Endodermal cell (in vitro differentiated cells): ENCODE measurements around the gene PSMG4. TPM values are rescaled to one million over a fixed set of nuclear protein-coding genes. Genes with fewer than 3 reads are reported as not detected.

Experiments used
- DNase-seq: peaks from one replicate; pipeline ENCODE4 v3.0.0-alpha.2; 2017
- H3K27ac ChIP-seq: 2 replicates; pipeline ENCODE4 v1.5.1; 2013; ENCODE audit warnings: mild to moderate bottlenecking, low read depth, low read length, moderate library complexity
- H3K27me3 ChIP-seq: 2 replicates; pipeline ENCODE4 v1.6.1; 2013; ENCODE audit warnings: mild to moderate bottlenecking, low read length, moderate library complexity; ENCODE audit not compliant: insufficient read depth, control insufficient read depth, poor library complexity, severe bottlenecking
- H3K36me3 ChIP-seq: 2 replicates; pipeline ENCODE4 v1.7.0; 2013; ENCODE audit warnings: mild to moderate bottlenecking, low read length, moderate library complexity; ENCODE audit not compliant: control insufficient read depth, insufficient read depth
- H3K4me1 ChIP-seq: one replicate; pipeline ENCODE4 v1.7.0; 2013; ENCODE audit warnings: low read length; ENCODE audit not compliant: control insufficient read depth, insufficient read depth
- H3K4me3 ChIP-seq: 2 replicates; pipeline ENCODE4 v1.5.1; 2013; ENCODE audit warnings: mild to moderate bottlenecking, low read length, moderate library complexity
- H3K9ac ChIP-seq: 2 replicates; pipeline ENCODE4 v1.6.1; 2013; ENCODE audit warnings: mild to moderate bottlenecking, low read length, moderate library complexity; ENCODE audit not compliant: poor library complexity, severe bottlenecking; ENCODE audit errors: extremely low read depth
- H3K9me3 ChIP-seq: 2 replicates; pipeline ENCODE4 v1.6.1; 2013; ENCODE audit warnings: mild to moderate bottlenecking, low read length, moderate library complexity; ENCODE audit not compliant: control insufficient read depth
- H3K27ac Mint-ChIP-seq: 2 replicates; pipeline ENCODE4 v1.8.0; 2020; ENCODE audit warnings: mixed read lengths
- H3K27me3 Mint-ChIP-seq: 2 replicates; pipeline ENCODE4 v1.8.0; 2021; ENCODE audit warnings: mild to moderate bottlenecking, mixed read lengths; ENCODE audit not compliant: insufficient read depth
- H3K36me3 Mint-ChIP-seq: 2 replicates; pipeline ENCODE4 v1.8.0; 2020; ENCODE audit warnings: low read depth, mixed read lengths
- H3K4me1 Mint-ChIP-seq: 2 replicates; pipeline ENCODE4 v1.8.0; 2020; ENCODE audit warnings: mixed read lengths
- H3K4me3 Mint-ChIP-seq: 2 replicates; pipeline ENCODE4 v1.8.0; 2020; ENCODE audit warnings: mild to moderate bottlenecking, moderate library complexity, mixed read lengths
- H3K9me3 Mint-ChIP-seq: 2 replicates; pipeline ENCODE4 v1.8.0; 2020; ENCODE audit warnings: mild to moderate bottlenecking, mixed read lengths
- WGBS, 2 experiments: methylation state at CpG; one replicate each; pipeline versions ENCODE4 v1.1.5 to v1.1.7; 2013; ENCODE audit warnings: missing lambda C conversion rate in 2 of 2, mixed read lengths in 1 of 2; ENCODE audit not compliant: insufficient coverage in 1 of 2, insufficient read length in 1 of 2; 5-methylcytosine and 5-hydroxymethylcytosine counted together
- total RNA-seq, 2 donors: library from RNA; stranded (reverse); fragmentation: NEBNext Ultra II Directional in 1 of 2; extraction: Animal tissue kit (Norgen Biotek cat#: 25700) in 1 of 2; gene quantifications; 2 replicates in 1 of 2; 3 replicates in 1 of 2; pipeline ENCODE4 v1.2.1, GENCODE V29; 2021
- TF ChIP-seq, protein P1 (sequence below): fragments of 200-600 bp; sonication (generic); conservative IDR thresholded peaks from 2 replicates; pipeline ENCODE4 v1.5.0; 2021; ENCODE audit warnings: antibody characterized with exemption, mild to moderate bottlenecking

Gene PSMG4
- total RNA-seq, 2 donors from 2014 or later = 16.0 to 21.5 TPM

DNA sequence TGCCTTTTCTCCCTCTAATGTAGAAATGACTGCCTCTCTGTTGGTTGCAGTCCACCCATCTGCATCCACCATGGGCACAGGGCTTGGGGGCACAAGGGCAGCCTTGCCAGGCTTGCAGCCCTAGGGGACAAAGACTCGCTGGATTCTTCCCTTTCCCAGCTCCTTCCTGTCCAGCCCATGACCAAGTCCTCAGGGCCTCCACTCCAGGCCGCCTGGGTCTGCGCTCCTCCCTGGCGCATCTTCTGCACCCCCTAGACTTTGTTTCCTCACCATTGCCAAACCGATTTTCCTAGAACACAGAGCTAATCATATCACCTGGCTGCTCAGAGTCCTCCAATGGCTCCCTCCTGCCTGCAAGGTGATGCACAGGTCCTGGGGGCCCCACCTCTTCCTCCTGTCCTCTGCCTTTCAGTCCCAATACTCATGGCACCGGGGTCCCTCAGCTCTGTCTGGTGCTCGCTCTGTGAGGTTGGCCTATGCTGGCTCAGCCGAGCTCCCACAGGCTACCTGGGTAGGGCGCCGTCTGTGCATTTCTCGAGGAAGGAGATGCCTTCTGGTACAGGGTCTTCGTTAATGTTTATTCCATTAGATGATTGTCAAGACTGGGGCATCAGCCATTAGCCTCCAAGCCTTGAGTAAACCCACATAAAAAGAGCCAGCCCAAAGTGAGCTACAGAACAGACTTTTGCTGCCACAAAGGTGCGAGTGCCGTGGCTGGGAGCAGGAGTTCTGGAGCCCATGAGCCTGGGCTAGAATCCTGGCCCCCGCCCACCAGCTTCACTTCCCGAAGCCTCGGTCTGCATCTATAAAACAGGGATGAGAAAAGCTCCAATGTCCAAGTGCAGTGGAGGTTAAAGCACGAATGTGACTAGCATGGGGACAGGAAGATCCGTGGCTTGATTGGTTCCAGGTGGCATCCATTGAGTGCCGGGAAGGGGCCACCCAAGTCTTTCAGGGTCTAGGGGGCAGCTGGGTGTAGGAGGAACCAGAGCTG lies 17.7 kb downstream of the PSMG4 start:
- Histone ChIP-seq H3K4me1 (peaks cover under 1% of the 10 kb centered on the region), H3K9ac (no peak overlapping the region), H3K4me3 (no peak overlapping the region), H3K27ac (no peak overlapping the region), H3K36me3 (peaks cover 14% of the 10 kb centered on the region), H3K9me3 (no peaks in the 10 kb centered on the region), H3K27me3 (no peaks in the 10 kb centered on the region)
- peaks cover 30% of the 10 kb centered on the region for H3K36me3 Mint-ChIP-seq
- H3K4me3 Mint-ChIP-seq = no peak overlapping the region
- no peaks in the 10 kb centered on the region for H3K9me3 Mint-ChIP-seq
- TF ChIP-seq, protein P1, sequence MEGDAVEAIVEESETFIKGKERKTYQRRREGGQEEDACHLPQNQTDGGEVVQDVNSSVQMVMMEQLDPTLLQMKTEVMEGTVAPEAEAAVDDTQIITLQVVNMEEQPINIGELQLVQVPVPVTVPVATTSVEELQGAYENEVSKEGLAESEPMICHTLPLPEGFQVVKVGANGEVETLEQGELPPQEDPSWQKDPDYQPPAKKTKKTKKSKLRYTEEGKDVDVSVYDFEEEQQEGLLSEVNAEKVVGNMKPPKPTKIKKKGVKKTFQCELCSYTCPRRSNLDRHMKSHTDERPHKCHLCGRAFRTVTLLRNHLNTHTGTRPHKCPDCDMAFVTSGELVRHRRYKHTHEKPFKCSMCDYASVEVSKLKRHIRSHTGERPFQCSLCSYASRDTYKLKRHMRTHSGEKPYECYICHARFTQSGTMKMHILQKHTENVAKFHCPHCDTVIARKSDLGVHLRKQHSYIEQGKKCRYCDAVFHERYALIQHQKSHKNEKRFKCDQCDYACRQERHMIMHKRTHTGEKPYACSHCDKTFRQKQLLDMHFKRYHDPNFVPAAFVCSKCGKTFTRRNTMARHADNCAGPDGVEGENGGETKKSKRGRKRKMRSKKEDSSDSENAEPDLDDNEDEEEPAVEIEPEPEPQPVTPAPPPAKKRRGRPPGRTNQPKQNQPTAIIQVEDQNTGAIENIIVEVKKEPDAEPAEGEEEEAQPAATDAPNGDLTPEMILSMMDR = no peak
- 91 to 92% methylated on average over 14 to 20 of the region's 20 CpGs for WGBS, 2 experiments
- no peak for DNase-seq
- H3K4me1 Mint-ChIP-seq = peaks cover 1% of the 10 kb centered on the region
- peak overlapping the region; percentile 48 for H3K27ac Mint-ChIP-seq
- H3K27me3 Mint-ChIP-seq = no peaks in the 10 kb centered on the region

DNA sequence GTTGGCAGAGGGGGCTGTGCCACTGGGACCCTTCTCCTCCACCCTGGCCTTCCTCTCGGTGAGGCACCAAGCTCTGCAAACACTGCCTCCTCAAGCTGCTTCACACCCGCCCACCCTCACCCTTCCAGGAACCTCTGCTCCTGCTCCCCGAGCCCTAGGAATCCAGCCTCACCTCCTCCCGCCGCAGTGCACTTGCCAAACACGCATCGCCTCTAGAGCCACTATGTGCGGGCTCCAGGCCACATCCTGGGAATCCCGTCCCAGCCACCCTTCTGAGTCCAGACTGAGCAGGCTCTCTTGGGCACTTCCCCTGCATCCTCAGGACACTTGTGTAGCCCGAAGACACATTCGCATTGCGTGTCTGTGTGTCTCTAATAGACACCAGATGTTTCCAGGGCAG lies 18.5 kb downstream of the PSMG4 start:
- Mint-ChIP-seq H3K4me1 (peaks cover 9% of the 10 kb centered on the region), H3K27ac (peak overlapping the region; percentile 48), H3K27me3 (no peaks in the 10 kb centered on the region), H3K4me3 (no peak overlapping the region), H3K36me3 (peaks cover 22% of the 10 kb centered on the region), H3K9me3 (no peaks in the 10 kb centered on the region)
- Histone ChIP-seq H3K9ac (no peak overlapping the region), H3K9me3 (no peaks in the 10 kb centered on the region), H3K27ac (no peak overlapping the region), H3K4me1 (peaks cover 7% of the 10 kb centered on the region), H3K27me3 (no peaks in the 10 kb centered on the region), H3K36me3 (peaks cover 10% of the 10 kb centered on the region), H3K4me3 (no peak overlapping the region)
- TF ChIP-seq, protein P1 = no peak
- WGBS, 2 experiments = 92 to 98% methylated on average over 8 to 12 of the region's 12 CpGs
- no peak for DNase-seq

DNA sequence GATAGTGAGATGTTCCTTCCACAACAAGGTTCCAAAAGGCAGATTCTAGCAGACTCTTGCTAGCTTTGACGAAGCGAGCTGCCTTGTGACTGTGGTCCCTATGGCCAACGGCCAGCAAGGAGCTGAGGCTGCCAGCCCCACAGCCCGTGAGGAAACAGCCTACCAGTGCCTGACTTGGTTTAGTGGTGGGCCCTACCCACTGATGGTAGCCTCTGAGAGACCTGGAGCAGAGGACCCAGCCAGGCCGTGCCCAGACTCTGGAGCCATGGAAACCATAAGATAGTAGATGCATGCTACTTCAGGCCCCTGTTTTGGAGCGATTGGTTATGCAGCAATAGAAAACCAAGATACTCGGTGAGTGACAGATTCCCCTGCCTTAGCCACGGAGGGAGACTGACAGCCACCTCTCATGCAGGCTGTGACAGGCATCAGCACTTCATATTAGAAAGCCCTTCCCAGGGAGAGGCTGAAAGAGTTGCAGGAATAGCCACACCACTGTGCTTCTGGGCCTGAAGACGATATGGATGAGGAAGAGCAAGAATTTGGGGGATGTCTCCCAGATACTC lies 19.2 kb downstream of the PSMG4 start:
- H3K27ac Mint-ChIP-seq = no peak overlapping the region
- H3K9me3 Mint-ChIP-seq = no peaks in the 10 kb centered on the region
- Histone ChIP-seq H3K4me1 (peaks cover 9% of the 10 kb centered on the region), H3K9me3 (no peaks in the 10 kb centered on the region), H3K4me3 (no peak overlapping the region), H3K27me3 (no peaks in the 10 kb centered on the region), H3K27ac (peak overlapping the region; percentile 29), H3K9ac (no peak overlapping the region), H3K36me3 (peaks cover 7% of the 10 kb centered on the region)
- peaks cover 23% of the 10 kb centered on the region for H3K36me3 Mint-ChIP-seq
- WGBS, 2 experiments = 92 to 96% methylated on average over 8 to 9 of the region's 9 CpGs
- TF ChIP-seq, protein P1 = no peak
- no peak for DNase-seq
- no peaks in the 10 kb centered on the region for H3K27me3 Mint-ChIP-seq
- H3K4me1 Mint-ChIP-seq = peaks cover 9% of the 10 kb centered on the region
- no peak overlapping the region for H3K4me3 Mint-ChIP-seq
